GM18502 (cell line): ENCODE data around the gene RTF1.

ENCODE experiments used
- ATAC-seq: cut with Tn5 transposase; IDR thresholded peaks from one replicate; pipeline ENCODE4 v1.9.1; 2021; ENCODE audit warnings: mild to moderate bottlenecking; ENCODE audit not compliant: unreplicated experiment, poor library complexity

RTF1 gene

GRCh38 chr15:41502795-41503668, 86.1 kb downstream of the RTF1 start:
- no peak for ATAC-seq

- no peak for ATAC-seq
These were observed 86.7 kb downstream of the RTF1 start for GRCh38 chr15:41503669-41504010.

GRCh38 chr15:41504751-41505492, 88.0 kb downstream of the RTF1 start:
- no peak for ATAC-seq

GRCh38 chr15:41505776-41506175, 88.9 kb downstream of the RTF1 start:
- no peak for ATAC-seq

- ATAC-seq, result no peak
These were observed 90.0 kb downstream of the RTF1 start for GRCh38 chr15:41506796-41507341.

- ATAC-seq, result no peak
These were observed 91.0 kb downstream of the RTF1 start for GRCh38 chr15:41507820-41508290.

GRCh38 chr15:41510728-41511127, 93.8 kb downstream of the RTF1 start:
- ATAC-seq, result no peak

- ATAC-seq, result no peak
These were observed 94.5 kb downstream of the RTF1 start for GRCh38 chr15:41511331-41511898.

GRCh38 chr15:41511899-41512369, 95.0 kb downstream of the RTF1 start:
- no peak for ATAC-seq

GRCh38 chr15:41512512-41512939, 95.6 kb downstream of the RTF1 start:
- no peak for ATAC-seq

GRCh38 chr15:41512940-41513505, 96.1 kb downstream of the RTF1 start:
- ATAC-seq, result no peak

- no peak for ATAC-seq
These were observed 96.8 kb downstream of the RTF1 start, which contains the start of gene LTK for GRCh38 chr15:41513506-41514227. Gene LTK, minus strand, starts transcription at chr15:41513827. Its CDS starts 118 bp downstream, at chr15:41513709.

GRCh38 chr15:41517895-41518449, 101.1 kb downstream of the RTF1 start:
- no peak for ATAC-seq

- no peak for ATAC-seq
These were observed 103.7 kb downstream of the RTF1 start for GRCh38 chr15:41520636-41521035.

GRCh38 chr15:41521614-41522013, 104.7 kb downstream of the RTF1 start:
- no peak for ATAC-seq

- no peak for ATAC-seq
These were observed 106.2 kb downstream of the RTF1 start for GRCh38 chr15:41523097-41523496.

- no peak for ATAC-seq
These were observed 113.6 kb downstream of the RTF1 start for GRCh38 chr15:41530363-41530956.
